ENCODE data around the gene EFHD1. TPM values are rescaled to one million over a fixed set of nuclear protein-coding genes. Genes with fewer than 3 reads are reported as not detected.

EFHD1 gene
- polyA plus RNA-seq, 2 donors, result 1.3 to 3.9 TPM

DNA sequence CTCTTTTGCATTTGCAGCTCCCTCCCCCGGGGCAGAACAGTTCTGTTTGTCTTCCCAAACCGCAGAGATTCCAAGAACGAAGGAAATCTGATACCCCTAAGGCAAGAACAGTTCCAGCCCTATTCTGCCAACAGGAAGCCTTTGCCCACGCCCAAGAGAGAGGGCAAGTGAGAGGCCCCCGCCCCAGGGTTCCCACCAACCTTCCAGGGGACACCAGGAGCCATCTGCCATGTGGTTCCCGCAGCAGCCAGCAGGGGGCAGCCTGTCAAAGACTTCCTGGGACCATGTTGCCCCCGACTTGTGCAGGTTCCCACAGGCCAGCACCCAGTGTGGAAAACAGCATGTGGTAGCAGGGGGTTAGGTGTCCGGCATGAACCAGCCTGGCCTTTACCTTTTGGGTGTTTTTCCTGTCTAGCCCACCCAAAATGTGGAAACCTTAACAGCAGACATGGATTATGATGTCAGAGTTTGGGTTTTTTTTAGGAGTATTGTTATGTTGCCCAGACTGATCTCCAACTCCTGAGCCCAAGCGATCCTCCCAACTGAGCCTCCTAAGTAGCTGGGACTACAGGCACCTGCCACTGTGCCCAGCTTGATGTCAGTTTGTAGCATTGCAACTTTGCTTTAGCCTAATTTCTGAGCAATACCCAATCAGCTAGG lies 21.7 kb upstream of the EFHD1 start:
- Histone ChIP-seq H3K4me3 (ENCODE audit: low read depth in 1 of 2, low read length in 2 of 2) (no peak overlapping the region), H3K9me3 (ENCODE audit: control insufficient read depth in 2 of 2, insufficient read depth in 1 of 2, low read depth in 1 of 2, low read length in 1 of 2) (no peaks in the 10 kb centered on the region), H3K4me1 (ENCODE audit: control insufficient read depth in 2 of 2, insufficient read depth in 2 of 2, low read length in 1 of 2) (peaks cover 0 to 4% of the 10 kb centered on the region in 2 donors), H3K27ac (ENCODE audit: low read depth in 2 of 2, low read length in 1 of 2) (no peak overlapping the region), H3K27me3 (ENCODE audit: control insufficient read depth in 1 of 2, insufficient read depth in 2 of 2, low read length in 2 of 2) (no peaks in the 10 kb centered on the region), H3K36me3 (ENCODE audit: control insufficient read depth in 2 of 2, insufficient read depth in 2 of 2, low read length in 1 of 2) (no peaks in the 10 kb centered on the region)
- WGBS, 2 donors, result 37 to 39% methylated on average over 9 of the region's 9 CpGs

DNA sequence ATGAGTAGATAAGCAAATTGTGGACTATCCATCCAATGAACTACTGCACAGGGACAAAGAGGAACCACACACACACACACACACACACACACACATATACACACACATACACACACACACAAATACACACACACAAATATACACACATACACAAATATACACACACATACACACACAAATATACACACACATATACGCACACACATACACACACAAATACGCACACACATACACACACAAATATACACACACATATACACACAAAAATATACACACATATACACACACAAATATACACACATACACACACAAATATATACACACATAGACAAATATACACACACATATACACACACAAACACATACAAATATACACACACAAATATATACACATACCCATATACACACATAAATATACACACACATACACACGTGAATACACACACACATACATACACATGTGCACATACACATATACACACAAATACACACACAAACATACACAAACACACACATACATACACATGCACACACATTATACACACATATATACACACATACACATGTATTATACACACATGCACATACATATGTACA lies 19.8 kb upstream of the EFHD1 start:
- Histone ChIP-seq H3K36me3 (ENCODE audit: control insufficient read depth in 2 of 2, insufficient read depth in 2 of 2, low read length in 1 of 2) (no peaks in the 10 kb centered on the region), H3K27ac (ENCODE audit: low read depth in 2 of 2, low read length in 1 of 2) (no peak overlapping the region), H3K9me3 (ENCODE audit: control insufficient read depth in 2 of 2, insufficient read depth in 1 of 2, low read depth in 1 of 2, low read length in 1 of 2) (no peaks in the 10 kb centered on the region), H3K4me3 (ENCODE audit: low read depth in 1 of 2, low read length in 2 of 2) (no peak overlapping the region), H3K4me1 (ENCODE audit: control insufficient read depth in 2 of 2, insufficient read depth in 2 of 2, low read length in 1 of 2) (peaks cover 0 to 4% of the 10 kb centered on the region in 2 donors), H3K27me3 (ENCODE audit: control insufficient read depth in 1 of 2, insufficient read depth in 2 of 2, low read length in 2 of 2) (no peaks in the 10 kb centered on the region)
- 58 to 86% methylated on average over 3 of the region's 3 CpGs for WGBS, 2 donors

DNA sequence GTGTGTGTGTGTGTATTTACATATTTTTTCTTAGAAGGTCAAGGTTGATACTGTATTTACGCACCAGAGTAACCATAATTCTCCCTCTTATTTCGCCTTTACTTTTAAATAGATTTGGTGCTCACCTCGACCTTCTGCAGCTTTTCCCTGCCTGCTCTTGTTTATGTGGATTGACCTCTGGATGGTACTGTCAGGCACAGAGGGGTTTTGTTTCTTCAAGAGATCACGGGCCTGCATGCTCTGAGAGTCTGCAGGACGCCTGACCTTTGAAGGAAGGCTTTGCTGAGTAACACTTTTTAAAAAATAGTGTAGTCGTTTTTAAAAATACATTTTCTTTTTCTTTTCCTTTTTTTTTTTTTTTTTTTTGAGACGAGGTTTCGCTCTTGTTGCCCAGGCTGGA lies 18.1 kb upstream of the EFHD1 start:
- no peaks in the 10 kb centered on the region for H3K27me3 ChIP-seq (ENCODE audit: control insufficient read depth in 1 of 2, insufficient read depth in 2 of 2, low read length in 2 of 2)
- H3K4me1 ChIP-seq (ENCODE audit: control insufficient read depth in 2 of 2, insufficient read depth in 2 of 2, low read length in 1 of 2), result peaks cover 0 to 4% of the 10 kb centered on the region in 2 donors
- no peak overlapping the region for H3K4me3 ChIP-seq (ENCODE audit: low read depth in 1 of 2, low read length in 2 of 2)
- H3K36me3 ChIP-seq (ENCODE audit: control insufficient read depth in 2 of 2, insufficient read depth in 2 of 2, low read length in 1 of 2), result no peaks in the 10 kb centered on the region
- H3K9me3 ChIP-seq (ENCODE audit: control insufficient read depth in 2 of 2, insufficient read depth in 1 of 2, low read depth in 1 of 2, low read length in 1 of 2), result no peaks in the 10 kb centered on the region
- no peak overlapping the region for H3K27ac ChIP-seq (ENCODE audit: low read depth in 2 of 2, low read length in 1 of 2)
- WGBS, 2 donors, result 72% methylated on average over 8 of the region's 8 CpGs

DNA sequence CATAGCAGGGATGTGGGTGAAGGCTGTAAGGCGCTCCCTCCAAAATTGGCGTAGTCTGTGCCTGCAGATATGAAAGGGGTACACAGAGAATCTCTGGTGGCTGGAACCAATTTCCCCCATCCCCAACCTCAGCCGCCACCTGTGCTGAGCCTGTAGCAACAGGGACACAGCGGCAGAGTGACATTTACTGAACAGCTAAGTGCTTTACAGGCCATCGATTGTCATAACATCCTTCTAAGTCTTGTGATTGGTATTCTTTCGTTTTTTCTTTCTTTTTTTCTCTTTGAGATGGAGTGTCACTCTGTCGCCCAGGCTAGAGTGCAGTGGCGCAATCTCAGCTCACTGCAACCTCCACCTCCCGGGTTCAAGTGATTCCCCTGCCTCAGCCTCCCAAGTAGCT lies 12.2 kb upstream of the EFHD1 start:
- H3K27me3 ChIP-seq (ENCODE audit: control insufficient read depth in 1 of 2, insufficient read depth in 2 of 2, low read length in 2 of 2), result no peaks in the 10 kb centered on the region
- whole genome bisulfite sequencing, 2 donors, result 88 to 94% methylated on average over 9 of the region's 9 CpGs
- no peak overlapping the region for H3K27ac ChIP-seq (ENCODE audit: low read depth in 2 of 2, low read length in 1 of 2)
- H3K36me3 ChIP-seq (ENCODE audit: control insufficient read depth in 2 of 2, insufficient read depth in 2 of 2, low read length in 1 of 2), result no peaks in the 10 kb centered on the region
- H3K4me3 ChIP-seq (ENCODE audit: low read depth in 1 of 2, low read length in 2 of 2), result no peak overlapping the region
- no peaks in the 10 kb centered on the region for H3K9me3 ChIP-seq (ENCODE audit: control insufficient read depth in 2 of 2, insufficient read depth in 1 of 2, low read depth in 1 of 2, low read length in 1 of 2)
- H3K4me1 ChIP-seq (ENCODE audit: control insufficient read depth in 2 of 2, insufficient read depth in 2 of 2, low read length in 1 of 2), result no peaks in the 10 kb centered on the region

DNA sequence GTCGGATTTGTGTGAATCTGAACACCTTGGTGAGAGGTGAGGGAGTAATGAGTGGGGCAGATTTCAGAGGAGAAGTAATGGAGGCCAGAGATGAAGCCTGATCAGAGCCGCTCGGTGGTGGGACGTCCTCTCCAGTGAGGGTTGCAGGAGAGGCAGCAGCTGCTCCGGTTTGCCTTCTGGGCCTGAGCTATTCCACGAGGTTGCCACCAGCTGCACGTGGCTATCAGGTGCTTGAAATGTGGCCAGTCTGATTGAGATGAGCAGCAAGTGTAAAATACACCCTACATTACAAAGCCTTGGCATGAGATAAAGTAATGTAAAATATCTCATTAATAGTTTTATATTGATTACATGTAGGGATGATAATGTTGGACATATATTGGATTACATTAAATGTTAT lies 10.8 kb upstream of the EFHD1 start:
- Histone ChIP-seq H3K9me3 (ENCODE audit: control insufficient read depth in 2 of 2, insufficient read depth in 1 of 2, low read depth in 1 of 2, low read length in 1 of 2) (no peaks in the 10 kb centered on the region), H3K4me1 (ENCODE audit: control insufficient read depth in 2 of 2, insufficient read depth in 2 of 2, low read length in 1 of 2) (no peaks in the 10 kb centered on the region), H3K36me3 (ENCODE audit: control insufficient read depth in 2 of 2, insufficient read depth in 2 of 2, low read length in 1 of 2) (no peaks in the 10 kb centered on the region), H3K4me3 (ENCODE audit: low read depth in 1 of 2, low read length in 2 of 2) (no peak overlapping the region), H3K27me3 (ENCODE audit: control insufficient read depth in 1 of 2, insufficient read depth in 2 of 2, low read length in 2 of 2) (no peaks in the 10 kb centered on the region), H3K27ac (ENCODE audit: low read depth in 2 of 2, low read length in 1 of 2) (no peak overlapping the region)
- WGBS, 2 donors, result 71 to 79% methylated on average over 7 of the region's 7 CpGs

DNA sequence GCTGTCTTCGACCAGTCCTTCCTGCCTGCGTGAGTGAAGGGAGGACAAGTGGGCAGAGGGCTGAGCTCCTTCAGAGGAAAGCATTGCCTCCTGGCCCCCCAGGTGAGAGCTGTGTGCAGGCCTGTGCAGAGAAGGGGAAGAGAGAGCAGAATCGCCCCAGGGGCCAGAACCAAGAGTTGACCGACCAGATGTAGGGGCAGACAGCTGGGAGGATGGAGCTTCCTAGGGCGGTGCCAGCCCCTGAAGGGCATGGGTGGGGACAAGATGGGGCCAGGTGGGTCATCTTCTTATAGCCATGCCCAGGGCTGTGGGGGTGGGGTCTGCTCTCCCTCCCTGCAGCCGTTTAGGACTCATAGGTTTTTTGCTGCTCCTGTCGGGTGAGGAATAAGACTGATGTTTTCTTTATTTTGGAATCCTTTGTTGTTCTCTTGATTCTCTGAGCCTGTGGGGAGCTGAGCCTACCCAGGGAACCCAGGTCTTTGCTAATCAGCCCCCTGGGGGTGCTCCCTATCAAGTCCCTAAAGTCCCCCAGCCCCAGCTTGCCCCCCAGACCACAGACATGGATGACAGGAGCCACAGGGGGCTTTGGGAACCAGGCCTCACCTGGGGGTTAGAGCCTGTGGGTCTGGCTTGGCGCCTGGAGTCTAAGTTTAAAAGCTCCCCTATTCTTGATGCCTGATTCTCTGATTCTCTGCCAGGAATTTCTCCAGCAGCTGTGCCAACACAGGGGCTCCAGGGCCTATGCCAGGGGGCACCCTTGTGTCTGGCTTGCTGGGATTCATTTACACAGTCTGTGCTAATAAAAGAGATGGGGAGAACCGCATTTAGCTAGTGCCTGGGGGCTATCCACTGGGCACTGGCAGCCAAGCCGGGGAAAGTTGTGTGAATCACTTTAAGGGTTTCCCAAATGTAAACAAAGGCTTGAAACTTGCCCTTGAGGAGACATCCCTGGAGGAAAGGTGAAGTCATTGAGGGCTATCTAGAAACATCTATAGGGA lies 9.3 kb upstream of the EFHD1 start:
- WGBS, 2 donors, result 50 to 66% methylated on average over 10 of the region's 10 CpGs
- Histone ChIP-seq H3K4me1 (ENCODE audit: control insufficient read depth in 2 of 2, insufficient read depth in 2 of 2, low read length in 1 of 2) (no peaks in the 10 kb centered on the region), H3K36me3 (ENCODE audit: control insufficient read depth in 2 of 2, insufficient read depth in 2 of 2, low read length in 1 of 2) (no peaks in the 10 kb centered on the region), H3K27ac (ENCODE audit: low read depth in 2 of 2, low read length in 1 of 2) (no peak overlapping the region), H3K9me3 (ENCODE audit: control insufficient read depth in 2 of 2, insufficient read depth in 1 of 2, low read depth in 1 of 2, low read length in 1 of 2) (no peaks in the 10 kb centered on the region), H3K4me3 (ENCODE audit: low read depth in 1 of 2, low read length in 2 of 2) (no peak overlapping the region), H3K27me3 (ENCODE audit: control insufficient read depth in 1 of 2, insufficient read depth in 2 of 2, low read length in 2 of 2) (no peaks in the 10 kb centered on the region)

DNA sequence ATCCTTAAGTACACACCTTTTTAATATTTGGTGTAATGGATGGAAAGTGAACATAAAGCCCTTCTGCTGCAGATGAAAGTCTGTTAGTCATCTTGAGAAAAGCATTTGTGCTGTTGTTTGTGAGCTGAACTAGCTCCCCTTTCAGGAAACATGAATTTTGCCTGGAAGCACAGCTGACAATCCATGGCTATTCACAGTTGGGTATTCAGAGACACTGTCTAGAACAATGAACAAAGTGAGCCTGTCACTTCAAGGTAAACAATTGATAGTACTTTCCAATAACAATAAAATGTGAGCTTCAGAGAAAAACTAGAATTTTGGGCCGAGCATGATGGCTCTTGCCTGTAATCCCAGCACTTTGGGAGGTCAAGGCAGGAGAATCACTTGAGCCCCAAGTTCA lies 6.8 kb upstream of the EFHD1 start:
- WGBS, 2 donors, result 62 to 64% methylated on average over 1 of the region's 1 CpG
- no peak overlapping the region for H3K4me3 ChIP-seq (ENCODE audit: low read depth in 1 of 2, low read length in 2 of 2)
- H3K4me1 ChIP-seq (ENCODE audit: control insufficient read depth in 2 of 2, insufficient read depth in 2 of 2, low read length in 1 of 2), result no peaks in the 10 kb centered on the region
- H3K9me3 ChIP-seq (ENCODE audit: control insufficient read depth in 2 of 2, insufficient read depth in 1 of 2, low read depth in 1 of 2, low read length in 1 of 2), result no peaks in the 10 kb centered on the region
- no peak overlapping the region for H3K27ac ChIP-seq (ENCODE audit: low read depth in 2 of 2, low read length in 1 of 2)
- no peaks in the 10 kb centered on the region for H3K36me3 ChIP-seq (ENCODE audit: control insufficient read depth in 2 of 2, insufficient read depth in 2 of 2, low read length in 1 of 2)
- H3K27me3 ChIP-seq (ENCODE audit: control insufficient read depth in 1 of 2, insufficient read depth in 2 of 2, low read length in 2 of 2), result no peaks in the 10 kb centered on the region

GRCh38 chr2:232628466-232629128 lies 4.8 kb upstream of the EFHD1 start:
- H3K27ac ChIP-seq (ENCODE audit: low read depth in 2 of 2, low read length in 1 of 2), result no peak overlapping the region
- peaks cover 0 to 4% of the 10 kb centered on the region in 2 donors for H3K4me1 ChIP-seq (ENCODE audit: control insufficient read depth in 2 of 2, insufficient read depth in 2 of 2, low read length in 1 of 2)
- no peaks in the 10 kb centered on the region for H3K9me3 ChIP-seq (ENCODE audit: control insufficient read depth in 2 of 2, insufficient read depth in 1 of 2, low read depth in 1 of 2, low read length in 1 of 2)
- 75 to 79% methylated on average over 10 of the region's 10 CpGs for WGBS, 2 donors
- H3K27me3 ChIP-seq (ENCODE audit: control insufficient read depth in 1 of 2, insufficient read depth in 2 of 2, low read length in 2 of 2), result peaks cover 0 to 5% of the 10 kb centered on the region in 2 donors
- H3K4me3 ChIP-seq (ENCODE audit: low read depth in 1 of 2, low read length in 2 of 2), result no peak overlapping the region
- H3K36me3 ChIP-seq (ENCODE audit: control insufficient read depth in 2 of 2, insufficient read depth in 2 of 2, low read length in 1 of 2), result no peaks in the 10 kb centered on the region

- Histone ChIP-seq H3K4me3 (ENCODE audit: low read depth in 1 of 2, low read length in 2 of 2) (no peak overlapping the region), H3K9me3 (ENCODE audit: control insufficient read depth in 2 of 2, insufficient read depth in 1 of 2, low read depth in 1 of 2, low read length in 1 of 2) (no peaks in the 10 kb centered on the region), H3K36me3 (ENCODE audit: control insufficient read depth in 2 of 2, insufficient read depth in 2 of 2, low read length in 1 of 2) (no peaks in the 10 kb centered on the region), H3K4me1 (ENCODE audit: control insufficient read depth in 2 of 2, insufficient read depth in 2 of 2, low read length in 1 of 2) (peaks cover 3 to 8% of the 10 kb centered on the region in 2 donors), H3K27ac (ENCODE audit: low read depth in 2 of 2, low read length in 1 of 2) (no peak overlapping the region), H3K27me3 (ENCODE audit: control insufficient read depth in 1 of 2, insufficient read depth in 2 of 2, low read length in 2 of 2) (peaks cover 0 to 10% of the 10 kb centered on the region in 2 donors)
- 79 to 83% methylated on average over 2 of the region's 2 CpGs for WGBS, 2 donors
Measured at GRCh38 chr2:232629129-232629475, 4.3 kb upstream of the EFHD1 start.

Data from esophagus (tissue), 2 donors.